SH-SY5Y (cell line): ENCODE results near the gene RBBP9.

ENCODE experiments used
- GATA2 ChIP-seq: IDR thresholded peaks from 2 replicates; pipeline ENCODE4 v1.6.1; 2011; ENCODE audit warnings: mild to moderate bottlenecking, low read depth, low read length
- GATA3 ChIP-seq: IDR thresholded peaks from 2 replicates; pipeline ENCODE4 v1.6.1; 2011; ENCODE audit warnings: low read depth, mild to moderate bottlenecking, low read length, moderate library complexity

DNA sequence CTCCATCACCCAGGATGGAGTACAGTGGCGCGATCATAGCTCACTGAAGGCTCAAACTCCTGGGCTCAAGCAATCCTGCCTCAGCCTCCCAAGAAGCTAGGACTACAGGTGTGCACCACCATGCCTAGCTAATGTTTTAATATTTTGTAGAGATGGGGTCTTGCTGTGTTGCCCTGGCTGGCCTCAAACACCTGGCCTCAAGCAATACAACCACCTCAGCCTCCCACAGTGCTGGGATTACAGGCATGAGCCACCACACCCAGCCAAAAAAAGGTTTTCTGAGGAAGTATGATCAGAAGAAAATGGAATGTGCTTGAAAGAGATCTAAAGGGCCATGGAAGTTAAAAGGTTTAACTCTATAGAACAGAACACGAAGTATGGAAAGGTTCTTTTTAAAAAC, 8.7 kb downstream of the RBBP9 start:
- TF ChIP-seq GATA2, result no peak
- TF ChIP-seq GATA3, result no peak
